OCI-LY1 (cell line): ENCODE measurements around the gene CCDC192.

Experiments used
- CTCF ChIP-seq: fragments of 200-600 bp; sonication (generic), shearing (Covaris generic); IDR thresholded peaks from 2 replicates; pipeline ENCODE4 v1.5.1; 2017; ENCODE audit warnings: mild to moderate bottlenecking, antibody characterized with exemption, low read length, moderate library complexity, mixed read lengths
- EZH2 ChIP-seq: fragments of 200-600 bp; sonication (generic), shearing (Covaris generic); IDR thresholded peaks from 2 replicates; pipeline ENCODE4 v1.8.0; 2017; ENCODE audit warnings: borderline replicate concordance, mixed run types, mild to moderate bottlenecking, antibody characterized with exemption, low read length, moderate library complexity, mixed read lengths

- TF ChIP-seq CTCF (no peak), EZH2 (no peak)
Observed at GRCh38 chr5:127824126-127824525, 120.9 kb downstream of the CCDC192 start.
